ENCODE measurements around the gene USH2A. TPM values are rescaled to one million over a fixed set of nuclear protein-coding genes. Genes with fewer than 3 reads are reported as not detected.

The USH2A gene
- total and polyA plus RNA-seq, 7 donors: under 0.01 to 0.32 (median 0.30) TPM; not detected in 4

GRCh38 chr1:215672482-215672881 lies 750.8 kb downstream of the USH2A start:
- TF ChIP-seq CTCF (IDR thresholded peaks at IDR 0.05): no peak
- H3K4me3 ChIP-seq: no peak overlapping the region
- WGBS, 3 donors: 59 to 73% (median 68%) methylated on average over 2 of the region's 2 CpGs

GRCh38 chr1:215669806-215670491 lies 753.3 kb downstream of the USH2A start:
- Histone ChIP-seq H3K9me3 (no peaks in the 10 kb centered on the region), H3K4me1 (no peaks in the 10 kb centered on the region), H3K36me3 (ENCODE audit: insufficient read depth in 1 of 2, low read depth in 1 of 2) (no peaks in the 10 kb centered on the region), H3K27ac (no peak overlapping the region), H3K27me3 (ENCODE audit: insufficient read depth in 3 of 3, low read length in 2 of 3) (no peaks in the 10 kb centered on the region), H3K4me3 (no peak overlapping the region)
- intact Hi-C loops (cut with DNase I): no loop called here
- TF ChIP-seq CTCF (IDR thresholded peaks at IDR 0.05): no peak
- 27 to 33% (median 32%) methylated on average over 4 of the region's 4 CpGs for WGBS, 3 donors
- DNase-seq (no peak), ATAC-seq (no peak)

More at GRCh38 chr1:215672482-215672881, 750.8 kb downstream of the USH2A start:
- Histone ChIP-seq H3K27ac (no peak overlapping the region), H3K9me3 (no peaks in the 10 kb centered on the region), H3K27me3 (ENCODE audit: insufficient read depth in 3 of 3, low read length in 2 of 3) (no peaks in the 10 kb centered on the region), H3K4me1 (no peaks in the 10 kb centered on the region), H3K36me3 (ENCODE audit: insufficient read depth in 1 of 2, low read depth in 1 of 2) (no peaks in the 10 kb centered on the region)
- no peak for DNase-seq
- no peak for ATAC-seq
- intact Hi-C loops (cut with DNase I): no loop called here

DNA sequence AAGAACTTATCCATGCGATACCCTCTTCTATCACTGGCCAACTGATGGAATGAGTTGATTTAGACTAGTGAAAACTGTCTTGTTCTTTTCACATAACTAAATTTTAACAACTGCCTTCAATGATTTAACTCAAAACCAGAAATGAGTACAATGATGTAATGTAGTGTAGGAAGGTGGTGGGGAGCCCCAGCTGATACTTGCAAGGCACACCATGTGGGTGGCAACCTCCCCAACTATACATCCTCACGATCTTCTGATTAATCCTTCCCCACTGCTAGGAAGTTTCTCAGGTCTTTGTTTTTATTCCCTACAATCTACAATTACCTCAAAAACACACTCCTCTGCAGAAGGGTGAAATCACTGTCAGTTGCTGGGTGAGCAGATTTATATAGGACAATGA lies 755.5 kb downstream of the USH2A start:
- intact Hi-C loops (cut with DNase I): no loop called here
- 80 to 85% (median 82%) methylated on average over 2 of the region's 2 CpGs for WGBS, 3 donors
- Histone ChIP-seq H3K9me3 (no peaks in the 10 kb centered on the region), H3K4me3 (no peak overlapping the region), H3K36me3 (ENCODE audit: insufficient read depth in 1 of 2, low read depth in 1 of 2) (no peaks in the 10 kb centered on the region), H3K4me1 (no peaks in the 10 kb centered on the region), H3K27ac (no peak overlapping the region), H3K27me3 (ENCODE audit: insufficient read depth in 3 of 3, low read length in 2 of 3) (no peaks in the 10 kb centered on the region)
- DNase-seq (no peak), ATAC-seq (no peak)
- no peak for TF ChIP-seq CTCF (IDR thresholded peaks at IDR 0.05)

DNA sequence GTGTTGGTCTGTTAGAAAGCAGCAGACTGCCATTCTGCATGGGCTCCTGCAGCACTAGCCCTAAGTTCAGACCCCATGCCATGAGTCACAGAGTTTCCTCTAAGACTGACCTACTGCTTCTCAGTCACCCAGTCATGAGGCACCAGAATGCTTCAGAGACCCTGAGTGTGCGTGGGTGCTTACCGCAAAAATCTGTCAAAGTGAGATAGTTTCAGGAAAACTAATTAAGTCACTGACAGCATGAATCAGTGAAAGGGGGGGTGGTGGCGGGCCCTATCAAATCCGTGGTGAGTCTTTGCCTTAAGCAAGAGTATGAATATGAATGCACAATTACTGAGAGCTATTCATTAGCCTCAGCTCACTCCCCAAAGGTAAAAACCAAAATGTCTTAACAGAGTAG lies 758.0 kb downstream of the USH2A start:
- TF ChIP-seq CTCF (IDR thresholded peaks at IDR 0.05): no peak
- 79 to 80% (median 79%) methylated on average over 4 of the region's 4 CpGs for WGBS, 3 donors
- no peak for DNase-seq
- Histone ChIP-seq H3K9me3 (no peaks in the 10 kb centered on the region), H3K27ac (no peak overlapping the region), H3K27me3 (ENCODE audit: insufficient read depth in 3 of 3, low read length in 2 of 3) (no peaks in the 10 kb centered on the region), H3K4me3 (no peak overlapping the region), H3K36me3 (ENCODE audit: insufficient read depth in 1 of 2, low read depth in 1 of 2) (no peaks in the 10 kb centered on the region), H3K4me1 (no peaks in the 10 kb centered on the region)
- no peak for ATAC-seq
- intact Hi-C loops (cut with DNase I): no loop called here

DNA sequence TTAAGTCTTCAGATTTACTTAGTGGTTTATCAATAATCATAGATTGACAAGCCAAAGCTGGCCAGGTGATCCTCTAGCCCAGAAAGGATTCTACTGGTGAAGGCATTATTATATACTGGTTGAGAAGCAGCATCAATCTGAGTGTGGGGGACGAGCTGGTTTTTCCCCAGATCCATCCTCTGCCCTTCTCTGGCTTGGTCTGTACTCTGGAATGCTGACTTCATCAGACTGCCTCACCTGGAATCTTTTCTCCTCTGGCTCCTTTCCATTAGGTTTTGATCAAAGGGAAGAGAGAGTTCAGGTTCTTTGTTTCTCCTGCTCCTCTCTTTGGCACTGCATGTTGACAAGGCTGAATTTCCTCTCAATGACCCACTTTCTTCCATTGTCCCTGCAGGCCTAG lies 762.2 kb downstream of the USH2A start:
- Histone ChIP-seq H3K27ac (no peak overlapping the region), H3K27me3 (ENCODE audit: insufficient read depth in 3 of 3, low read length in 2 of 3) (no peaks in the 10 kb centered on the region), H3K36me3 (ENCODE audit: insufficient read depth in 1 of 2, low read depth in 1 of 2) (no peaks in the 10 kb centered on the region), H3K4me1 (no peaks in the 10 kb centered on the region), H3K4me3 (no peak overlapping the region), H3K9me3 (no peaks in the 10 kb centered on the region)
- DNase-seq (no peak), ATAC-seq (no peak)
- intact Hi-C loops (cut with DNase I): no loop called here
- TF ChIP-seq CTCF (IDR thresholded peaks at IDR 0.05): no peak
- 56 to 79% (median 75%) methylated on average over 1 of the region's 1 CpG for WGBS, 3 donors
